HT-29 (cell line): ENCODE results near the gene PGS1. TPM values are rescaled to one million over a fixed set of nuclear protein-coding genes. Genes with fewer than 3 reads are reported as not detected.

Source experiments
- DNase-seq: peaks from one replicate; pipeline ENCODE4 v3.0.0-alpha.2; 2015; ENCODE audit warnings: low spot score
- small RNA-seq: library from RNA; depleted of rRNA; stranded (forward); fragments of <200 nt; gene quantifications from one replicate; pipeline ENCODE3, GENCODE V24; 2014
- total RNA-seq: library from RNA; depleted of rRNA; stranded (reverse); fragments of >200 nt; shearing (Covaris generic); gene quantifications from 2 replicates; pipeline ENCODE4 v1.2.3, GENCODE V29; 2014; rRNA removed

The PGS1 gene
- total RNA-seq, 1 experiment from 2014 or later = 30.7 TPM

- DNase-seq = no peak
Measured at GRCh38 chr17:78472035-78472905, 93.8 kb downstream of the PGS1 start.

GRCh38 chr17:78473951-78474613, 95.6 kb downstream of the PGS1 start:
- no peak for DNase-seq

Small RNA genes lying within 50 kb of the gene (small RNA-seq; reads per million reads assigned to genes)
- gene RF00415 = not detected
- gene RN7SL236P = not detected

Other genes starting within 250 kb of the PGS1 start
- 236 and 238 TPM in 2 replicates for gene TMC6, start 249.9 kb upstream of the PGS1 start, total RNA-seq
- gene TMC8, start 247.9 kb upstream of the PGS1 start, total RNA-seq = 4.1 and 7.2 TPM in 2 replicates
- 0.20 TPM in 1 of 2 replicates, not detected in the other for gene C17orf99, start 232.3 kb upstream of the PGS1 start, total RNA-seq
- 225 and 231 TPM in 2 replicates for gene SYNGR2, start 210.1 kb upstream of the PGS1 start, total RNA-seq
- 379 and 400 TPM in 2 replicates for gene TK1, start 191.6 kb upstream of the PGS1 start, total RNA-seq
- 36.6 and 45.1 TPM in 2 replicates for gene AFMID, start 191.3 kb upstream of the PGS1 start, total RNA-seq
- 78.3 and 114 TPM in 2 replicates for gene BIRC5, start 164.4 kb upstream of the PGS1 start, total RNA-seq
- not detected in 2 replicates for gene TMEM235, start 147.0 kb upstream of the PGS1 start, total RNA-seq
- 0.18 and 0.79 TPM in 2 replicates for gene SOCS3, start 18.6 kb upstream of the PGS1 start, total RNA-seq
- not detected in 2 replicates for gene DNAH17, start 198.7 kb downstream of the PGS1 start, total RNA-seq